Caco-2 (cell line): ENCODE data around the gene ALK. TPM values are rescaled to one million over a fixed set of nuclear protein-coding genes. Genes with fewer than 3 reads are reported as not detected.

Experiments used
- BruUV-seq: library from RNA; stranded (reverse); fragments of 400-500 nt; replicated peaks from 2 replicates; lab custom pipeline; 2021; lab: Mats Ljungman, UMichigan
- CTCF ChIA-PET: fragments of 300-600 bp; sonication (Branson Sonifier 250); formaldehyde crosslinking; loops from one replicate; lab custom pipeline; 2022; ENCODE audit warnings: antibody characterized with exemption; lab: Charles Lee
- POLR2A ChIA-PET: fragments of 300-600 bp; sonication (Branson Sonifier 250); formaldehyde crosslinking; loops from one replicate; lab custom pipeline; 2022; ENCODE audit warnings: antibody characterized with exemption; lab: Charles Lee
- DNase-seq, 2 experiments: peaks; one replicate each; pipeline versions ENCODE4 v3.0.0 to v3.0.0-alpha.2; 2020 to 2022
- H3K27me3 ChIP-seq: replicated peaks from 2 replicates; pipeline ENCODE4 v1.6.0; 2011; ENCODE audit warnings: low read length; ENCODE audit not compliant: control insufficient read depth, insufficient read depth
- H3K36me3 ChIP-seq: 2 replicates; pipeline ENCODE4 v1.5.1; 2011; ENCODE audit warnings: low read length; ENCODE audit not compliant: control insufficient read depth, insufficient read depth
- H3K4me1 ChIP-seq: fragments of 250-450 bp; sonication (Bioruptor Pico); 2 replicates; pipeline ENCODE4 v1.5.1; 2020; ENCODE audit warnings: mild to moderate bottlenecking
- H3K4me3 ChIP-seq: 2 replicates; pipeline ENCODE4 v1.5.1; 2011; ENCODE audit warnings: low read depth, mild to moderate bottlenecking, control low read depth, low read length
- H3K9me3 ChIP-seq: fragments of 250-450 bp; sonication (Bioruptor Pico); 2 replicates; pipeline ENCODE4 v1.5.1; 2020; ENCODE audit warnings: mild to moderate bottlenecking, moderate library complexity
- H3K27ac Mint-ChIP-seq: one replicate; pipeline ENCODE4 v1.8.0; 2022; ENCODE audit warnings: mixed read lengths; ENCODE audit not compliant: unreplicated experiment
- H3K27me3 Mint-ChIP-seq: one replicate; pipeline ENCODE4 v1.8.0; 2022; ENCODE audit warnings: mixed read lengths; ENCODE audit not compliant: insufficient read depth, unreplicated experiment
- H3K36me3 Mint-ChIP-seq: one replicate; pipeline ENCODE4 v1.8.0; 2022; ENCODE audit warnings: mild to moderate bottlenecking, mixed read lengths; ENCODE audit not compliant: insufficient read depth, unreplicated experiment
- H3K4me1 Mint-ChIP-seq: one replicate; pipeline ENCODE4 v1.8.0; 2022; ENCODE audit warnings: low read depth, mixed read lengths; ENCODE audit not compliant: unreplicated experiment
- H3K4me3 Mint-ChIP-seq: one replicate; pipeline ENCODE4 v1.8.0; 2022; ENCODE audit warnings: mild to moderate bottlenecking, moderate library complexity, mixed read lengths; ENCODE audit not compliant: unreplicated experiment
- H3K9me3 Mint-ChIP-seq: one replicate; pipeline ENCODE4 v1.8.0; 2022; ENCODE audit warnings: mixed read lengths; ENCODE audit not compliant: unreplicated experiment
- CTCF ChIP-seq, 2 experiments: fragments of 200-600 bp in 1 of 2; IDR thresholded peaks; 1 replicate in 1 of 2; 2 replicates in 1 of 2; pipeline versions ENCODE4 v1.5.1 to v1.8.0; 2011 to 2022; ENCODE audit warnings: antibody characterized with exemption in 1 of 2, control low read depth in 1 of 2, inconsistent platforms in 1 of 2, low read depth in 1 of 2, low read length in 1 of 2, mild to moderate bottlenecking in 1 of 2, moderate library complexity in 1 of 2; ENCODE audit not compliant: insufficient read depth in 1 of 2, severe bottlenecking in 1 of 2, unreplicated experiment in 1 of 2
- intact Hi-C: fragments of 100-400 bp; cut with micrococcal nuclease; formaldehyde crosslinking; loops from one replicate; pipeline ENCODE4 v1.10.0; 2022; ENCODE audit not compliant: unreplicated experiment
- total RNA-seq: library from RNA; stranded (reverse); gene quantifications from 2 replicates; pipeline ENCODE4 v1.2.3, GENCODE V29; 2022

Gene ALK
- total RNA-seq, 1 experiment from 2014 or later = 0.11 TPM

- no TSS peak for BruUV-seq
- CTCF ChIA-PET = no interaction called here
- peaks cover 9% of the 10 kb centered on the region for H3K4me1 Mint-ChIP-seq
- H3K27ac Mint-ChIP-seq = no peak overlapping the region
- H3K9me3 Mint-ChIP-seq = peaks cover 3% of the 10 kb centered on the region
- H3K27me3 ChIP-seq = no peaks in the 10 kb centered on the region
- no peaks in the 10 kb centered on the region for H3K27me3 Mint-ChIP-seq
- TF ChIP-seq CTCF (IDR thresholded peaks at IDR 0.05; ENCODE audit: insufficient read depth in 1 of 2, low read depth in 1 of 2, low read length in 1 of 2, severe bottlenecking in 1 of 2, unreplicated experiment in 1 of 2) = no peak
- H3K36me3 ChIP-seq = no peaks in the 10 kb centered on the region
- no peak for DNase-seq
- peaks cover 13% of the 10 kb centered on the region; the same call in 1 of the 2 replicates for H3K4me1 ChIP-seq
- H3K36me3 Mint-ChIP-seq = no peaks in the 10 kb centered on the region
- no peak overlapping the region for H3K4me3 ChIP-seq
- no peak overlapping the region for H3K4me3 Mint-ChIP-seq
- no peaks in the 10 kb centered on the region for H3K9me3 ChIP-seq
- POLR2A ChIA-PET = no interaction called here
- intact Hi-C loops = no loop called here
Measured at GRCh38 chr2:29146197-29146596, 775.2 kb downstream of the ALK start.

- no peak for TF ChIP-seq CTCF (IDR thresholded peaks at IDR 0.05; ENCODE audit: insufficient read depth in 1 of 2, low read depth in 1 of 2, low read length in 1 of 2, severe bottlenecking in 1 of 2, unreplicated experiment in 1 of 2)
- no peaks in the 10 kb centered on the region for H3K36me3 ChIP-seq
- H3K27me3 Mint-ChIP-seq = no peaks in the 10 kb centered on the region
- no peak overlapping the region for H3K4me3 Mint-ChIP-seq
- H3K9me3 Mint-ChIP-seq = peaks cover 8% of the 10 kb centered on the region
- H3K27me3 ChIP-seq = no peaks in the 10 kb centered on the region
- no TSS peak for BruUV-seq
- H3K27ac Mint-ChIP-seq = no peak overlapping the region
- no peak overlapping the region for H3K4me3 ChIP-seq
- H3K36me3 Mint-ChIP-seq = no peaks in the 10 kb centered on the region
- intact Hi-C loops = no loop called here
- peaks cover 9% of the 10 kb centered on the region for H3K4me1 Mint-ChIP-seq
- ChIA-PET POLR2A (no interaction called here), CTCF (no interaction called here)
- peaks cover 13% of the 10 kb centered on the region; the same call in 1 of the 2 replicates for H3K4me1 ChIP-seq
- H3K9me3 ChIP-seq = no peaks in the 10 kb centered on the region
- no peak for DNase-seq
Measured at GRCh38 chr2:29143657-29144056, 777.7 kb downstream of the ALK start.

Other genes with a start within 250 kb of the ALK start
- 43.6 and 50.9 TPM in 2 replicates for gene YPEL5, start 225.4 kb upstream of the ALK start, total RNA-seq